DND-41 (cell line): Measurements from ENCODE around the gene PHLPP1.

Experiments used
- EZH2 ChIP-seq: IDR thresholded peaks from 3 replicates; pipeline ENCODE4 v1.6.1; 2012; ENCODE audit warnings: borderline replicate concordance, low read depth, mild to moderate bottlenecking, moderate library complexity, low read length, inconsistent platforms; ENCODE audit not compliant: severe bottlenecking
- TF ChIP-seq, protein P1 (sequence below): IDR thresholded peaks from 2 replicates; pipeline ENCODE4 v1.5.1; 2012; ENCODE audit warnings: borderline replicate concordance, low read length, moderate library complexity, mild to moderate bottlenecking; ENCODE audit not compliant: poor library complexity, severe bottlenecking; ENCODE audit errors: extremely low read depth

DNA sequence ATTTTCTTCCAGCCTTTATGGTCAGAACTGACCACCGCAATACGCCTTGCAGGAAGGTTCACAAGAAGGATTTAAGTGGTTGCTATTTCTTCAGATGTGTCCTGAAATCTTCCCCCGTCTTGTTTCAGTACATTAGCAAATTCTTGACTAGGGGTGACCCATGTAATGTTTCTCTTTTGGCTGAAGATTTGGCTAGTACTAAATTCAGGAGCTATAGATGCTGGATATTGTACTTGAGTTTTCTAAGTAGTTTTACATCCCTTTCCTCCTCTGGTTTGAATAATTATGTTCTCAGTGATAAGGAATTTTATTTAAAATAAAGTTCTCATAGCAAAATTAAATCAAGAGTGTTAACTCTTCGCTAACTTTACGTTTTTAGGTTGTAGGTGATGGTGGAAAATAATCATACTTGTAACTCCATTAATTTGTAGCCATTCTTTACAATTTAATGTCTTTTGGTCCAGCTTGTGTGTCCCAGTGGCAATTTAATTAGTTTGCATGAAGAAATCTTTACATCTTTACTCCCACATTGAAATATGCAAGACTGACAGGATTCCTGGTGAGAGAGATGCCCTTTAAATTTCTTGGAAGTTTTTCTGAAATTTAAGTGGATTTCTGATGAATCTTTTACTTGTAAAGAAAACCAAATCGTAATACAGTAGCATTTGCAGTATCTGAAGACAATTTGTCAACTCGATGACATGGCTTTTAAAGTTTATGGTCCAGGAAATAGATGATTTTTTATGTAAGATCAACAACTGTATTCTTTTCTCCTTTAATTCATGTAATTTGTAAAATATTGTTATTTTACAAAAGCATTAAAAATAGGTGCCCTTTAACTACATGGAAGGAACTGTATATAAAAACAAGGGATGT, 2.8 kb downstream of the PHLPP1 start:
- TF ChIP-seq, protein P1, sequence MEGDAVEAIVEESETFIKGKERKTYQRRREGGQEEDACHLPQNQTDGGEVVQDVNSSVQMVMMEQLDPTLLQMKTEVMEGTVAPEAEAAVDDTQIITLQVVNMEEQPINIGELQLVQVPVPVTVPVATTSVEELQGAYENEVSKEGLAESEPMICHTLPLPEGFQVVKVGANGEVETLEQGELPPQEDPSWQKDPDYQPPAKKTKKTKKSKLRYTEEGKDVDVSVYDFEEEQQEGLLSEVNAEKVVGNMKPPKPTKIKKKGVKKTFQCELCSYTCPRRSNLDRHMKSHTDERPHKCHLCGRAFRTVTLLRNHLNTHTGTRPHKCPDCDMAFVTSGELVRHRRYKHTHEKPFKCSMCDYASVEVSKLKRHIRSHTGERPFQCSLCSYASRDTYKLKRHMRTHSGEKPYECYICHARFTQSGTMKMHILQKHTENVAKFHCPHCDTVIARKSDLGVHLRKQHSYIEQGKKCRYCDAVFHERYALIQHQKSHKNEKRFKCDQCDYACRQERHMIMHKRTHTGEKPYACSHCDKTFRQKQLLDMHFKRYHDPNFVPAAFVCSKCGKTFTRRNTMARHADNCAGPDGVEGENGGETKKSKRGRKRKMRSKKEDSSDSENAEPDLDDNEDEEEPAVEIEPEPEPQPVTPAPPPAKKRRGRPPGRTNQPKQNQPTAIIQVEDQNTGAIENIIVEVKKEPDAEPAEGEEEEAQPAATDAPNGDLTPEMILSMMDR, result no peak
- no peak for TF ChIP-seq EZH2
